Body of pancreas (tissue), 4 donors: ENCODE data around the gene KCNN3.

ENCODE experiments used
- CTCF ChIP-seq, 7 experiments: fragments of 450-650 bp in 4 of 7; fragments of 200-600 bp in 3 of 7; sonication (generic) in 3 of 7; IDR thresholded peaks; one replicate each; pipeline ENCODE4 v1.5.1; 2016 to 2019; ENCODE audit warnings: antibody characterized with exemption in 7 of 7
- POLR2A ChIP-seq, 3 donors: fragments of 450-650 bp; IDR thresholded peaks; one replicate each; pipeline ENCODE4 v1.6.1; 2016; ENCODE audit warnings: antibody characterized with exemption in 3 of 3, mild to moderate bottlenecking in 2 of 3

GRCh38 chr1:154835531-154836324 is 34.4 kb downstream of the KCNN3 start:
- TF ChIP-seq CTCF (IDR thresholded peaks at IDR 0.05) = no peak
- no peak for TF ChIP-seq POLR2A (IDR thresholded peaks at IDR 0.05)
